ENCODE measurements around the gene CMIP.

DNA sequence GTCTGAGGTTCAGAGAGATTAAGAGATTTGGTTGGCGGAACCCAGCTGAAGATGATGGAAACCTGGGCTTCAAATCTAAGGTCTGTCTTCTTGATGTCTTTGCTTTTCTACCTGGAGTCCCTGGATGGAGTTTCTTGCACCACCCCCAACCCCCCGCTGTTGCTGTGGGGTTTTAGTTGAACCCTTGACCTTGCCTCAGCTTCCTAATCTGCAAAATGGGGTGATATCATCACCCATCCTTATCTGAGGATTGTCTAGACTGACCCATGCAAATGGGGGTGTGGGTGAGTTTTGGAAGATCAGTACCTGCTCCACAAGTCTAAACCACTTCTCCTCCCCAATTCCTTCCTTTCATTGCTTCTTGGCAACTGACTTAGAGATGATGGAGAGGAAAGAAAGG lies 9.0 kb upstream of the CMIP start:
- TF ChIP-seq BHLHE40 (IDR thresholded peaks at IDR 0.05; ENCODE audit: borderline replicate concordance) (no peak), PKNOX1 (IDR thresholded peaks at IDR 0.05) (no peak)
